GM19324 (cell line): ENCODE measurements around the gene PPP3R1.

Source experiments
- ATAC-seq: cut with Tn5 transposase; IDR thresholded peaks from one replicate; pipeline ENCODE4 v1.9.1; 2021; ENCODE audit warnings: mild to moderate bottlenecking, moderate library complexity; ENCODE audit not compliant: unreplicated experiment, low FRiP score

The PPP3R1 gene

DNA sequence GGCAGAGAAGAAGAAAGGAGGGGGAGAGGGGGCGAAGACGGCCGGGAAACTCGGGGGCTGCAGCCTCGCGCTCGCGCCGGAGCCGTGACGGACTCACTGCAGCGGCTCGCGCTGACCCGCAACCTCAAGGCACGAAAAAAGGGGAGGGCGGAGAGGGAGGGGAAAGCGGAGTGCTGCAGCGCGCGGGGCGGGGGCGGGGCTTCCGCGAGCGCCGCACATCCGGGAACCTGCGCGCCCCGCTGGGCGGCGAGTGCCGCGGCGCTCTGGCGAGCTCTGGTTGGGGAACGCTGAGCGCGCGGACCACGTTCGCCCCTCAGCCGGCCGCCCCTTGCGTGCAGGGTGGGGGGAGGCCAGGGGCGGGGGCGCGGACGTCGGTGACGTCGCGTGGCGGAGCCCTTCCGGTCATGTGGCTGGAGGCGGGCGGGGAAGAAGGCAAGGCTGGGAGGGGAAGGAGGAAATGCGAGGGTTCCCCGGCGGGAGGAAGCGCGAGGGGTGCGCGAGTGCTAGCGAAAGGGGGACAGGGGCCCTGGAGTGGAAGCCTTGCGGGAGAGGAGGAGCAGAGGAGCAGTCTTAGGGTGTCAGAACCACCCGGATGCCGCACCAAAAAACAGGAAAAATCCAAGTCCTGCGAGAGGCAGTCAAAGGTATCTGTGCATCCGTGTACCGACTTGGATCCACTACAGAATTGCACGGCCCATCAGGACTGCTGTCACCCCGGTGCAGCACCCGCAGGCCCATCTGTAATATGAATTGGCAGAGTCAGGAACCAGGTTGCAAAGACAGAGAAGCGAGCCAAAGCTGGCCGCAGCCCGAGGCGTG, at the start of gene PPP3R1:
Gene PPP3R1 (minus strand): TSS at position 133 of the 819 bp plus-strand sequence. CDS start 405 bp downstream, outside the sequence.
- peak; percentile 89 for ATAC-seq

DNA sequence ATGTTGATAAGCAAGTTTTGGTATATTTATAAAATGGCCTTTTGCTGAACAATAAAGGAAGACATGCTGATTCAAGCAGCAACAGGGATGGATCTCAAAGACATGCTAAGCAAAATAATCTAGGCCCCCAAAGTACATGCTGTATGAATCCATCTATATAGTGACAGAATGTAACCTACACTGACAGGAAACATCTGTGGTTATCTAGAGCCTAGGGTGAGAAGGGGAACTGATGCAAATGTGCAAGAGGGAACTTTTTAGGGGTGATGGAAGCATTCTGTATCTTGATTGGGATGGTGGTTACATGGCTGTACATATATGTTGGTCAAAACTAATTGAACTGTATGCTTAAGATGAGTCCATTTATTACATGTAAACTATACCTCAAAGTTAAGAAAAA, 43.2 kb upstream of the PPP3R1 start:
- peak; percentile 84 for ATAC-seq

- ATAC-seq = no peak
Measured at GRCh38 chr2:68294913-68295312, 42.6 kb upstream of the PPP3R1 start.

DNA sequence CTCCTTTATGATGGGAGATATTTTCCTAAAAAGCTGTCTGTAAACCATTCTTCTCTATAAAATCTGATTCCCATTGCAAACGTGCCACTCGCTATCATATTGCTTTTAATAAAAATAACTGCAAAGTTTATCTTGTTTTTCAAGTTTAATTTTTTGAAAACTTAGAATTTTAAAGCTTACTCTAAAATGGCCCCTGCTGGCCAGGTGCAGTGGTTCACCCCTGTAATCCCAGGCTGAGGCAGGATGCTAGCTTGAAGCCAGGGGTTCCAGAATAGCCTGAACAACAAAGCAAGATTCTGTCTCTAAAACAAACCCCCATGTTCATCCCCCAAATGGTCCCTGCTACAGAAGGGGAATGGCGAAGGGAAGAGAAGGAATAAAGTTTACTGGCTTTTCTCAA, 41.9 kb upstream of the PPP3R1 start:
- no peak for ATAC-seq

- no peak for ATAC-seq
Measured at GRCh38 chr2:68293755-68294154, 41.4 kb upstream of the PPP3R1 start.

DNA sequence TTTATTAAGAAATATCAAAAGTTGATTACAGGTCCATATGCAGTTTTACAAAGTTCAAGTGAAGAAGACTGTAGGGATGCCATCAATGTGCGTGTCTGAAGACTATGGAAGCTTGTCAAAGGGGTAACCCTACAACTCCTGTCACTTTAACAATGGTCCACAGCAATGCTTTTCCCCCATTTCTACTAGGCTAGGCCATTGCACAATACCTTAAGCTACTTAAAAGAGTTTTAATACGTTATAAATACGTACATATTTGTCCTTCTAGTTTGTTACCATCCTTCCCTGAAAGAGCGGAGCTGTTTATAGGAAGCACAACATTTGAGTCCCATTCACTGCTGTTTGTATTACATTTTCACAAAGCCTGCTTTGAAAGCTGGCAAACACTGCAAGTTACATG, 40.7 kb upstream of the PPP3R1 start:
- ATAC-seq = no peak

DNA sequence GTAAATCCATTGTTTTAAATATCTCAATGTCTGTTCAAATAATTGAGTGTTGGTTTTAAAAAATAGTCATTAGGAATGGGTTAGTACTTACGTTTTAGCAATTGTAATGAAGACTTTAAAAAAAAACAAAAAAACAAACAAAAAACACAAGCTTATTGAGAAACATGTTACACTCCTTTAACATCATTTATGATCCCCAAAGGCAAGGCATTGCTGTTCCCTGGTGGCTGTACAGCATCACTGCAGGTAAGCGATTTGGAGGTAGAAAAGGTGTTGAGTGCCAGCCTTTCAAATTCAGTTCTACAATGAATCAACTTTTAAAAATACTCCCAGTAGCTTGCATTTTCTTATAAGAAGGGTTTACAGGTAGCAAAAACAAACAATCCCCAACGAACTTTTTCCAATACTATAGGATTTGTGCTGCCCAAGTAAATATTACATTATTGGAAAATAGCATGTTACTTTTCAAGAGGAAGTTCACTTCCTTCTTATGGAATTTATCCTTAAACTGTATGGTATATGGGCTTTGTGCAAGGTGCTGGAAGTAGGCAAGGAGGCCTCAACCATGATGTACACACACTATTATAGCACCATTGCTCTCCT, 39.9 kb upstream of the PPP3R1 start:
- no peak for ATAC-seq

GRCh38 chr2:68291314-68291713, 39.0 kb upstream of the PPP3R1 start:
- no peak for ATAC-seq

DNA sequence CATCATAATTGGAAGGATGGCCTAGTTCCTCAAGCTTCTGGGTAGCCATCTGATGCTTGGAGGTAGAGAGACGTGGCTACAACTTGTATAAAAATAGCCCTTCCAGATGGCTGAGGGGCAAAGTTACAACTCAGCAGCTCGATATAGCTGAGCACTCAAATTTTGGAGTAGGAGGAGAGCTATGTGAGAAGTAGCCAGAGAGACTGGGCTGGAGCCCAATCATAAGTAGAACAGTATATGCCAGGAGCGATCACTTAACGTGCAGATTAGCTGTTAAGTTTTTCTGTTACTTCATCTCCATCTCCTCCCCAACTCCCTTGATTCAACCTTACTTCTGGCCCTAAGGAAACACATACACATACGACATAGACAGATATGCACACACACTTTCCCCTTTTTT, 38.6 kb upstream of the PPP3R1 start:
- ATAC-seq = no peak

- no peak for ATAC-seq
Measured at GRCh38 chr2:68287580-68288441, 35.5 kb upstream of the PPP3R1 start.

- no peak for ATAC-seq
Measured at GRCh38 chr2:68284896-68285295, 32.6 kb upstream of the PPP3R1 start.

DNA sequence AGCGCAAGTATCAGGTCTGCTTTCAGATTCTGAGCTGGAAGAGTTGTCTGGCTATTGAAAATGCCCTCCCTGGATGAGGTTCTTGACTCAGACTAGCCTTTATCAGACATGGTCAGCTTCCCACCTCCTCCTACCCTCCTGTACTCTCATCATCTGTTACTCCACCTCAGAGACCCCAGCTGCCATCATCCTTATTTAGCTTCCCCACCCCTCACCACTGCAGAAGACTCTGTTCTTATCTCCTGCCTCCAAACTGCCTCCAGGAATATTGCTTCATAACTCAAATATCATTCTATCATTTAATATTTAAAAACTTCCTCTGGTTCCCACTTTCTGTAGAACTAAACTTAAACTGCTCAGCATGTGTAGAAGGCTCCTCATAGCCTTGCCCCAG, 31.1 kb upstream of the PPP3R1 start:
- no peak for ATAC-seq

GRCh38 chr2:68282811-68283418, 30.6 kb upstream of the PPP3R1 start:
- no peak for ATAC-seq

- no peak for ATAC-seq
Measured at GRCh38 chr2:68280796-68281195, 28.5 kb upstream of the PPP3R1 start.

GRCh38 chr2:68280348-68280747, 28.0 kb upstream of the PPP3R1 start:
- ATAC-seq = no peak

DNA sequence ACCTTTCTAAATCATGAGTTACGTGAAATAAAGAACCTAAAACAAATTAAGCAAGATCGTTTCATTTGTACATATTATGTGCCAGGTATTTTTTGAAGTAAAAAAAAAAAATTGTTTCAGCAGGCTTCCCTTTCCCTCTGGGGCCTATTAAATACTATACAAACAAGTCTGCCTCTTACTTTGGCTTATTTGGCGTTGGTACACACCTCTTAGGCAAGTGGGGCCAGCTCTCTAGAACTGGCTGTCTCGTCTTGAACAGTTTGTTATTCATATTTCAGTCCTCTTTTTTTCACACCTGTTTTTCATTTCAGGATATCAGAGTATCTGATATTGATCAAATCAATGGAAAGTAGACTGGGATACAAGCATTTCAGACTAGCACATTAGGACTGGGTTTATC, 27.4 kb upstream of the PPP3R1 start:
- no peak for ATAC-seq

DNA sequence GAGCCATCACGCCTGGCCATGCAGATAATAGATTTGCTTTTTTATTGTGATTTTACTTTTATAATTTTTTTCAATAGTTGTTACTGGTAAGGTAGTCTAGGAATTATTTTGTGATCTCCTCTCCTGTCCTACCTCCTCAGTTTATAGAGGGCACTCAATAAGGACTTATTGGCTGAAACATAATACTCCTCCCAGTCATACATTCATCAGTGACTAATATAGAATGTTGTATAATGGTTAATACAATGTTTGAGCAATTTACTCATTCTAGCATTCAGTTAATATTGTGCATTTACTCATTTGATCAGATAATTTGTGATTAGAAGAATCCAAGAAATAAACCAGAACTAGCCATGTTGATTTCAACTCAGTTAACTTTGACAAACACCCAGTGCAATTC, 25.8 kb upstream of the PPP3R1 start:
- ATAC-seq = no peak

DNA sequence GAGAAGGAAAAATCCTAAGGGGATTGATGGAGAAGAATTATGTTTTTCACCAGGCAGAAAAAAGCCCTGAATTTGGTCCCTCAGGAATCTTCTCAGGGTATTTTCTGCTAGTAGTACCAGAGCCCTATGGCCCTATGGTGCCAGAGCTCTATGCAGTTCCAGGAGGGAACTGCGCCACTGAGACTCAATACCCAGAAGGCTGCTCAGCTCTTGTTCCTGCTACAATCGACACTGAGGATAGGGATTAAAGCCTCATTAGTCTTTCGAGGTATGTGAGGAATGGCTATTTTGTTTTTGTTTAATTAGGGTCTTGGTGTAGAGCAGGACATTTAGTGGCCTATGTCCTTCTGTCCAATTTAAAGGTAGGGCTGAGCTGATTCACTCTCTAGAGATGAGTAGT, 21.7 kb upstream of the PPP3R1 start:
- no peak for ATAC-seq

DNA sequence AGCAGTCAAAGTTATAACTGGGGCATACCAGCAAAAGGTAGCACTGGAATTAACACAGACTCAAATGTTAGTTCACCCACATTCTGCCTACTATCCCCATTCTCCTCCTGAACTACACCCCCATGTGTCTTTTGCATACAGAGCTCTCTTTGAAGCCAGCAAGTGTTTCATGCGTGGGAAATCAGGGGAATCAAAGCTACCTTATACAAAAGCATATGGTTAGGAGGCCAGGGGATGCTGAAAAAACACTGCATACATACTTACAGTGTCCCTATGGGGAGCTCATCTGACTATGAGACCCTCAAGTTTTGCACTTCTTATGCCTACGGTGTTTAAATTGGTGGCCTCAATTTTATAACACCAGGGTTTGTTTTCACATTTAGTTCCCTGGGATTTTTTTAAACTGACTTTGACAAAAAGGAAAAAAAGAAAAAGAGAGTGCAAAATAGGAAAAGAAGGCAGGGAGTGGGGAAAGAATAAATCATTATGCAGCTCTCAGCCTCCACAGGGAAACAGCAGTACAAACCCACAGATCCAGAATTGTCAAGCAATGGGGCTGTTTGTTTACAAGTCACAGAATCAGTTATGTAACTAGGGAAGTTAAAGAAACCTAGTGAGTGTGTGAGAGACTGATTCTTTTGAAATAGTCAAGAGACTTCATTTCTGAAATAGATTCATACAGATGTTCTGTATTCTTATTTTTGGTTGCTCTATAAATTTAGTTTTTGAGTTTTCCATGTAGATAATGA, 20.1 kb upstream of the PPP3R1 start:
- ATAC-seq = no peak

DNA sequence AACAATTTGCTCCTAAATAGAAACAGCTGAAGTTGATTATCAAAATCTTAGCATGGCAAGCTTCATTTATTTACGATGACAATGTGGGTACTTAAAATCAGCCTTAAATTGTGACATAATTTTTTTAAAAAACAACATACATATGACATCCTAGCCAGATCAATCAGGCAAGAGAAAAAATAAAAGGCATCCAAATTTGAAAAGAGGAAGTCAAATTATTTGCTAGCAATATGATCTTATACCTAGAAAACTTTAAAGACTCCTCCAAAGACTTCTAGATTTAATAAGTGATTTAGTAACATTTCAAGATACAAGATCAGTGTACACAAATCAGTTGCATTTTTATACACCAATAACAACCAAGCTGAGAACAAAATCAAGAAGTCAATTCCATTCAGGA, 14.3 kb upstream of the PPP3R1 start:
- no peak for ATAC-seq
